NCI-H146 (cell line): ENCODE data around the gene ESYT3.
"Not testable (repeated sequence)": the region's sequence is repeated elsewhere in the genome, so short reads cannot be mapped to it uniquely, and the experiment has no call there.

Source experiments
- DNase-seq: peaks from one replicate; lab custom pipeline; 2025; lab: John Stamatoyannopoulos, UW

The ESYT3 gene

DNA sequence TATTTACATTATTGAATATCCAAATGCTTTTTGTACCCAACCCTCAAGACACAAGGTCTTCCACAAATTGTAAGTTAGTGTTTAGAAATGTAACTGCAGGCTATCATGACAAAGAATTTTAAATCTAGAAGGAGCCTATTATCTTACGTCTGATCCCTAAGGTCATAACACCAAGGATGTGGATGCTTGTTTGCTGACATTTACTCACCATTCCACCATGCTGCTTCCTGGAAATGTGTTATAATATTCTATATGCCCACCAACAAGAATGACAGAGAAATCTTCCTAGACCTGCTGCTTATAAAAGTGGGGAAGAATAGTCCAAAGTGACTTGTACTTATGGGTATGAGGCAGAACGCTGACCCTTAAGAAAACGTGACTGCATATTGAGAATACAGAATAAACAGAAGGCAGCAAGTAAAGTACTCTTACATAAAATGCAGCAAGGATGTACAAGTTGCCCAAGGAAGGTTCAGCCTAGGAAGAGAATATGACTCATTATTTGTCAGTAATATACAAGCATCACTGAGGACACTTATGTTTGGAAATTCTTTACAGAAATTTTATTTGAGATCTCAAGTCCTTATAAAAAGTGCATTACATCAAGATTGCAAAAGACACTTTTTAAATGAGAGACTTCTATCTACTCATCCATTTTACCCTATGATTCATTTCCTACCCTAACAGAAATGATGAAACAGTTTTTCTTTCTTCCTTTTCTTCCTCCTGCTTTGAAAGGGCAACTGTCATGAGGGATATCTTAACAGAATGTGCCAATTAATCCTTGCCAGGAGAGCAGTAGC, 59.6 kb downstream of the ESYT3 start:
- DNase-seq: no peak

DNA sequence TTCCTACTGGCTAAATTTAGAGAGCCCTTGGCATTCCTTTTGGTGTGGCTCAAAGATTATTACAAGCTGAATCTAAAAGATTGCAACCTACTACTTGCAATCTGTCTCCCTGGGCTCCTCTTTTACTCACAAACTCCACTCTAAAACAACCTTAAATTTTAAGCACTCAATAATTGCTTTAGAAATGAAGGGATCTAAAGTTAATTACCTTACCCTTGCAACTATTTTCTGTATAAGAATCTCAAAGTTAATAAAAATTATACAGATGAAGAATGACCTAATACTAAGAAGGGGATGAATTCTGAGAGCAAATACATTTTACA, 60.2 kb downstream of the ESYT3 start:
- DNase-seq: no peak

DNA sequence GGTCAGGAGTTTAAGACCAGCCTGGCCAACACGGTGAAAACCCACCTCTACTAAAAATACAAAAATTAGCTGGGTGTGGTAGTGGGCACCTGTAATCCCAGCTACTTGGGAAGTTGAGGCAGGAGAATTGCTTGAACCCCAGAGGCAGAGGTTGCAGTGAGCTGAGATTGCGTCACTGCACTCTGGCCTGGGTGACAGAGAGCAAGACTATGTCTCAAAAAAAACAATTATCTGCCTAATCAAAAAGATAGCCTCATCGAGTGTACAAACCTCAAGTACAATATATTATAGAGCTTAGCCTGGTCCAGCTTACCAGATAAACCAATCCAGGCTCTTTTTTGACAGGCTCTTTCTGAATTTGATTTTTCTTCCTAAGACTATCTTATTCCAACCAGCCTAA, 61.2 kb downstream of the ESYT3 start:
- not testable (repeated sequence) for DNase-seq

DNA sequence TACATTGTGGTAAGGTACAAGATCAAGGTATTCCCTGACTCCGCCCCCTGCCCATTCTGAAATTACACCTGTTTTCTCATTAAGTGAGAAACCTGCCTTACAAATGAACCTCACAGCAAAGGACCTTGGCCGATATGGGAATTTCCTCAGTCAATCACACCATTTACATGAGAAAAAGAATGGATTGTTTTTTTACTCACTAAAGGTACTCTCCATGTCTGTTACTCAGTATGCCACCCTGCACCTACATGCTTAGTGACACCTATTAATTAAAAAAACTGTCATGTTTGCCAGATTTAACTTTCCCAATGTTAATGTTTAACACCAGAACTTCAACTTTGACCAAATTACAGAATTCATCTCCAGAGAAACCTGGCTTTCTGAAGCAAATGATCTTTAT, 62.0 kb downstream of the ESYT3 start:
- no peak for DNase-seq

DNA sequence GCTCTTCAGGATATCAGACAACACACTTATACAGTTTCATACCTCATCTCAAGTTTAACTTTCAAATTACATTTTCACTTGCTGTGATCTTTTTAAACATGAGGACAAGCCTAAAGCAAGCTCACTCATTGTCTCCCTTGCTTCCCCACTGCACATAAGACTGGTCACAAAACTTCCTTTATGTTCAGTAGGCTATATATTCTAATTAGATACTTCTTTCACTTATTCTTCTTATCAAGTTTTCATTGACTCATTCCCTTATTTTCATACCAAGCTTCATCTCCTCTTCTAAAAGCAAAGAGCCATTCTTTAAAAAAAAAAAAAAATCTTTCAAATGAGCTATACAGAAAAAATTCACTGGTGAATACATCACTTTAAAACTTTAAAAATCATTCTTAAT, 62.6 kb downstream of the ESYT3 start:
- no peak for DNase-seq

DNA sequence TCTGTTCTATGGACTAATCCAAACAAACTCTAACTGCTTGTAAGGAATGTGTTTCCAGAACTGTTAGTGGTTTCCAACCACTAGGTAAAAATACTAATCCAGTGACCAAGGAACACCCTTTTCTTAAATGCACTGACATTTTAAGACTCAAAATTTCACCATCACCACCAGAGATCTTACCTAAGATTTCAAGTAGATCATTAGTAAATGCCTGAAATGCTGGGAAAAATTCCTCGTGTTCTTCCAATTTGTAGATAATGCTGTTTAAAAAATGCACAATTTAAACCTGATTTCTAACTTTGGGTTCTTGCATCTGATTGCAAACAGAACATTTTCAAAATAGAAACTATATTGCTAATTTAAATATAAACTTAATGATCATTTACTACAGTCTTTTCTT, 63.4 kb downstream of the ESYT3 start:
- no peak for DNase-seq

DNA sequence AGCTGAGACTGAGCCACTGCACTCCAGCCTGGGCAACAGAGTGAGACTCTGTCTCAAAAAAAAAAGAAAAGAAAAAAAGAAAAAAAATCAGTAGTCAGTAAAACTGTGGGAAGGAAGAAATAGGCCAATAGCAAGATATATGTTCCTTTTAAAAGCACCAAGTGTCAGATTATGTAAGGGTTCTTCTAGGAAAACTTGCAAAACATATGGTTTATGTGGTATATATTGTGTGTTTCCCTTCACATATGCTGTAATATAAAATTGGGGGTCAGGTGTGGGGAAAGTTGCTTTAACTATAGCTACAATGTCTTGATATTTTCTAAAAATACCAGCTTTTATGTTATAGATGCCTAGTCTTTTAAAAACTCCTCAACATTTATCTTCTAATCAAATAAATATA, 64.6 kb downstream of the ESYT3 start:
- no peak for DNase-seq

DNA sequence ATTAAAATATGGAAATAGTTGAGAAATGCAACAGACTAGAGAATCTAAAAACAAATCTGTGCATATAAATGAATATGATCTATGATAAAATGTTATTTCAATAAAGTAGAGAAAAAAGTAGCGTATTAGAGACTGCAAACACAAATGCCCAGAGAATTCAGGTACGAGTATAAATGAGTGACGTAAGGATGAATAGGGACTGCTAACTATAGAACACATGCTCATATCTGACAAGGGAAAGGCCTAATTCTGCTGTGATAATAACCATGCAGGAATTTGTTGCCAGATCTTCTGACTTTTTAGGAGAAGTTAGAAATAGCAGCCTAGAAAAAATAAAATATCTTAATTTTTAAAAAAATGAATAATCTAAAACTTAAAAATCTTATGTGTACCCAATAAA, 73.1 kb downstream of the ESYT3 start:
- DNase-seq: no peak

DNA sequence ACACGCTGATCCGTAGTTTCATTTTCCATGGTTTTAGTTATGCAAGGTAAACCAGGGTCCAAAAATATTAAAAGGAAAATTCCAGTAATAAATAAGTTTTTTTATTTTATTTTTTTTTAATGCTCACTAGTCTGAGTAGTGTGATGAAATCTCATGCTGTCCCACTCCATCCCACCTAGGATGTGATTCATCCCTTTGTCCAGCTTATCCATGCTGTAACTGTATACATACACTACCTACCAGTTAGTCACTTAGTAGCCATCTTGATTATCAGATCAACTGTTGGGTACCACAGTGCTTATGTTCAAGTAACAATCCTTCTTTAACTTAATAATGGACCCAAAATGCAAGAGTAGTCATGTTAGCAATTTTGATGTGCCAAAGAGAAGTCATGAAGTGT, 75.2 kb downstream of the ESYT3 start:
- no peak for DNase-seq

DNA sequence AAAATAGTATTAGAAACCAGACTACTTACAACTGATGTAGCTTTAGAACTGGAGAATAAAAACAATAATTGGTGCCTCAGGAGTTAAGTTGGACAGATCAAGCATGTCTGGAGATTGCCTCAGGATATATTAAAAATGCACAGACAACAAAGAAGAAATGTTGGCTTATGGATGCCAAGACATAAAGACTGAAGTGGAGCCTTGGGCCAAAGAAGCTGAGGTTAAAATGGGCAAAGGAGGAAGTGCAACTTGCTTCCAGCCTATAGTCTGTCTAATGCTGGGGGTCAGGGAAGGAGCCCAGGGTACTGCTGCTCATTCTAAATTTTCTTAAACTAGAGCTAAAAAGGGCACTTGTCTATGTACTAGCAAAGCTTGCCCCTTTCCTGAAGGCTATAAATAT, 77.5 kb downstream of the ESYT3 start:
- no peak for DNase-seq

DNA sequence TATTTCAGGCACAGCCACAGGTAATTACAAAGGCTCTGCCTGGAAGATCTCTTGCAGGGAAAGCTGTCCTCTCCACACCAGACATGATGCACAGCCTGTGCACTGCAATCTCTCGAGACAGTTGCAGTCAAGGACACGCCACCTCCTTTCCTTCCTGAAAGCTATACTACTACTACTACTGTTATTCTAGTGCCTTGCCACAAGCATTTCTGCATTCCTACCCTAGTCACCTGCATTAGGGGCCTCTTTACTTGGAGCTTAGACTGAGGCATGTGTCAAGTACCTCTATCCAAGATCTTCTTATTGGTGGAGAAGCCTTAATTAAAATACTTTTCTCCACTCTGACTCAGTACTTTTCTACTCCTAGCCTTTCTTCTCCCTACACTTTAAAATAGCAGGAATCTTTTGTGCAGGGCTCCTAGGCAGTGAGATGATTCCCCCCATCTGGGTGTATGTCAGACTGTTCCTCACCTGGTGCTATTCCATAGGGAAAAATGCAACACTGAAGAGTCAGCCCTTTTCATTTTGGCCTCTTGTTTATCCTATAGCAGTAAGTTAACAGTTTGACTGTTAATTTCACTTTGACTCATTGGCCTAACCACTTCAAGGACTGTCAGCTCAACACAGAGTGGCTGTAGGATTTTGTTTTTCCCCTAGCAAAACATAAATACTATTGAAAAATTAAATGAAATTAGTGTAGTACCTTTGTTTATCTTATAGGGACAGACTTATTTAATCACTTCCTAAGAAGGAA, 78.9 kb downstream of the ESYT3 start:
- no peak for DNase-seq

DNA sequence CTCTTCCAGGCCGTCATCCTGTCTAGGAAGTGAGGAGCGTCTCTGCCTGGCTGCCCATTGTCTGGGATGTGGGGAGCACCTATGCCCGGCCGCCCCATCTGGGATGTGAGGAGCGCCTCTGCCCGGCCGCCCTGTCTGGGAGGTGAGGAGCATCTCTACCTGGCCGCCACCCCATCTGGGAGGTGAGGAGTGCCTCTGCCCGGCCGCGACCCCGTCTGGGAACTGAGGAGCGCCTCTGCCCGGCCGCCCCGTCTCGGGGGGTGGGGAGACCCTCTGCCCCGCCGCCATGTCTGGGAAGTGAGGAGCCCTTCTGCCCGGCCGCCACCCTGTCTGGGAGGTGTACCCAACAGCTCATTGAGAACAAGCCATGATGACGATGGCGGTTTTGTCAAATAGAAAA, 87.0 kb downstream of the ESYT3 start:
- DNase-seq: not testable (repeated sequence)
